Measurements from ENCODE around the gene MSI1.

The MSI1 gene

GRCh38 chr12:120350576-120351350, 18.2 kb downstream of the MSI1 start:
- no peaks in the 10 kb centered on the region for H3K9me3 ChIP-seq (ENCODE audit: insufficient read depth, low read length, severe bottlenecking)
- no peaks in the 10 kb centered on the region for H4K20me1 ChIP-seq (ENCODE audit: insufficient read depth, low read length)
- ATAC-seq (ENCODE audit: insufficient read depth, low read depth) (no peak), DNase-seq (no peak)
- H3K9ac ChIP-seq (ENCODE audit: low read depth, low read length), result no peak overlapping the region
- H3K4me3 ChIP-seq (ENCODE audit: low read depth in 1 of 2, low read length in 2 of 2), result no peak overlapping the region
- H2AFZ ChIP-seq (ENCODE audit: low read depth, low read length), result no peak overlapping the region
- H3K4me1 ChIP-seq (ENCODE audit: insufficient read depth, low read length), result no peaks in the 10 kb centered on the region
- H3K36me3 ChIP-seq (ENCODE audit: insufficient read depth, low read length), result no peaks in the 10 kb centered on the region
- no peak overlapping the region for H3K27ac ChIP-seq (ENCODE audit: low read length)
- TF ChIP-seq CTCF (IDR thresholded peaks at IDR 0.05; ENCODE audit: borderline replicate concordance, extremely low read depth, low read length, poor library complexity, severe bottlenecking), result no peak
- no peak for TF ChIP-seq EZH2 (IDR thresholded peaks at IDR 0.05; ENCODE audit: borderline replicate concordance, low read depth, low read length, severe bottlenecking)
- no peaks in the 10 kb centered on the region for H3K79me2 ChIP-seq (ENCODE audit: insufficient read depth, low read length)
- no peak overlapping the region for H3K4me2 ChIP-seq (ENCODE audit: insufficient read depth, low read length)
- H3K27me3 ChIP-seq (ENCODE audit: insufficient read depth, low read length, poor library complexity), result no peaks in the 10 kb centered on the region

GRCh38 chr12:120347766-120348165, 21.2 kb downstream of the MSI1 start:
- DNase-seq, result no peak

GRCh38 chr12:120346681-120347080, 22.3 kb downstream of the MSI1 start:
- Histone ChIP-seq H3K36me3 (ENCODE audit: insufficient read depth, low read length) (no peaks in the 10 kb centered on the region), H3K9ac (ENCODE audit: low read depth, low read length) (no peak overlapping the region), H3K27me3 (ENCODE audit: insufficient read depth, low read length, poor library complexity) (no peaks in the 10 kb centered on the region)

More at GRCh38 chr12:120347766-120348165, 21.2 kb downstream of the MSI1 start:
- no peaks in the 10 kb centered on the region for H3K9me3 ChIP-seq (ENCODE audit: insufficient read depth, low read length, severe bottlenecking)
- H3K79me2 ChIP-seq (ENCODE audit: insufficient read depth, low read length), result no peaks in the 10 kb centered on the region
- no peak overlapping the region for H3K9ac ChIP-seq (ENCODE audit: low read depth, low read length)
- H3K27ac ChIP-seq (ENCODE audit: low read length), result no peak overlapping the region
- H4K20me1 ChIP-seq (ENCODE audit: insufficient read depth, low read length), result no peaks in the 10 kb centered on the region
- ATAC-seq (ENCODE audit: insufficient read depth, low read depth), result no peak
- no peaks in the 10 kb centered on the region for H3K36me3 ChIP-seq (ENCODE audit: insufficient read depth, low read length)
- H3K4me1 ChIP-seq (ENCODE audit: insufficient read depth, low read length), result no peaks in the 10 kb centered on the region
- no peak overlapping the region for H2AFZ ChIP-seq (ENCODE audit: low read depth, low read length)
- TF ChIP-seq CTCF (IDR thresholded peaks at IDR 0.05; ENCODE audit: borderline replicate concordance, extremely low read depth, low read length, poor library complexity, severe bottlenecking) (no peak), EZH2 (IDR thresholded peaks at IDR 0.05; ENCODE audit: borderline replicate concordance, low read depth, low read length, severe bottlenecking) (no peak)
- no peaks in the 10 kb centered on the region for H3K27me3 ChIP-seq (ENCODE audit: insufficient read depth, low read length, poor library complexity)
- H3K4me3 ChIP-seq (ENCODE audit: low read depth in 1 of 2, low read length in 2 of 2), result no peak overlapping the region
- H3K4me2 ChIP-seq (ENCODE audit: insufficient read depth, low read length), result no peak overlapping the region

More at GRCh38 chr12:120346681-120347080, 22.3 kb downstream of the MSI1 start:
- H3K27ac ChIP-seq (ENCODE audit: low read length), result no peak overlapping the region
- no peak overlapping the region for H3K4me3 ChIP-seq (ENCODE audit: low read depth in 1 of 2, low read length in 2 of 2)
- ATAC-seq (ENCODE audit: insufficient read depth, low read depth) (no peak), DNase-seq (no peak)
- no peaks in the 10 kb centered on the region for H3K4me1 ChIP-seq (ENCODE audit: insufficient read depth, low read length)
- no peaks in the 10 kb centered on the region for H3K9me3 ChIP-seq (ENCODE audit: insufficient read depth, low read length, severe bottlenecking)
- no peak overlapping the region for H3K4me2 ChIP-seq (ENCODE audit: insufficient read depth, low read length)
- H4K20me1 ChIP-seq (ENCODE audit: insufficient read depth, low read length), result no peaks in the 10 kb centered on the region; the same call in 1 of the 2 replicates
- no peaks in the 10 kb centered on the region for H3K79me2 ChIP-seq (ENCODE audit: insufficient read depth, low read length)
- no peak for TF ChIP-seq EZH2 (IDR thresholded peaks at IDR 0.05; ENCODE audit: borderline replicate concordance, low read depth, low read length, severe bottlenecking)
- no peak for TF ChIP-seq CTCF (IDR thresholded peaks at IDR 0.05; ENCODE audit: borderline replicate concordance, extremely low read depth, low read length, poor library complexity, severe bottlenecking)
- no peak overlapping the region for H2AFZ ChIP-seq (ENCODE audit: low read depth, low read length)

All from DND-41 (cell line).